SU-DHL-6 (cell line): Measurements from ENCODE around the gene RGS7.

Source experiments
- EZH2phosphoT487 ChIP-seq: fragments of 200-600 bp; sonication (generic), shearing (Covaris generic); conservative IDR thresholded peaks from 2 replicates; pipeline ENCODE4 v1.6.1; 2018; ENCODE audit warnings: mild to moderate bottlenecking, antibody characterized with exemption, low read length, moderate library complexity, mixed read lengths
- TF ChIP-seq, protein P1 (sequence below): fragments of 200-600 bp; sonication (generic); IDR thresholded peaks from one replicate; pipeline ENCODE4 v1.5.1; 2017; ENCODE audit warnings: antibody characterized with exemption, mild to moderate bottlenecking, low read length, moderate library complexity; ENCODE audit not compliant: insufficient read depth, poor library complexity, severe bottlenecking

DNA sequence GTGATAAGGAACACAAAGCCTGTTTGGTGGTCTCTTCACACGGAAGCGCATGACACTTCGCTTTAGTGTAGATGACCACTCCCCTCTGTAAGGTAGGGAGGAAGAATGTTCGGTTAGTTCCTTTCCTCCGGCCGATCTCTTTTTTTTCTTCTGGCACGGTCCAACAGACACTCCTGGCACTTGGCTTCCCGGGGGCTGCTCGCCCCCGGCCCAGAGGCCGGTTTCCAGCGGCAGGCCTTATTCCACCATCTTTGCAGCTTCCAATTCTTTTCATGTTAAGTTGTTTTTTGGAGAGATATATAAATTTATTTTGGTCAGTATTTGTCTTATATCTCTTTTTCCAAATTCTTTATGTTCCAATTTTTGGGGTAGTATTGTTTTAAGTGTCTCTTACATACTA, 593.2 kb downstream of the RGS7 start:
- no peak for TF ChIP-seq EZH2phosphoT487
- TF ChIP-seq, protein P1, sequence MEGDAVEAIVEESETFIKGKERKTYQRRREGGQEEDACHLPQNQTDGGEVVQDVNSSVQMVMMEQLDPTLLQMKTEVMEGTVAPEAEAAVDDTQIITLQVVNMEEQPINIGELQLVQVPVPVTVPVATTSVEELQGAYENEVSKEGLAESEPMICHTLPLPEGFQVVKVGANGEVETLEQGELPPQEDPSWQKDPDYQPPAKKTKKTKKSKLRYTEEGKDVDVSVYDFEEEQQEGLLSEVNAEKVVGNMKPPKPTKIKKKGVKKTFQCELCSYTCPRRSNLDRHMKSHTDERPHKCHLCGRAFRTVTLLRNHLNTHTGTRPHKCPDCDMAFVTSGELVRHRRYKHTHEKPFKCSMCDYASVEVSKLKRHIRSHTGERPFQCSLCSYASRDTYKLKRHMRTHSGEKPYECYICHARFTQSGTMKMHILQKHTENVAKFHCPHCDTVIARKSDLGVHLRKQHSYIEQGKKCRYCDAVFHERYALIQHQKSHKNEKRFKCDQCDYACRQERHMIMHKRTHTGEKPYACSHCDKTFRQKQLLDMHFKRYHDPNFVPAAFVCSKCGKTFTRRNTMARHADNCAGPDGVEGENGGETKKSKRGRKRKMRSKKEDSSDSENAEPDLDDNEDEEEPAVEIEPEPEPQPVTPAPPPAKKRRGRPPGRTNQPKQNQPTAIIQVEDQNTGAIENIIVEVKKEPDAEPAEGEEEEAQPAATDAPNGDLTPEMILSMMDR = no peak
